ENCODE data around the gene KDM2A.

Gene KDM2A

GRCh38 chr11:67261946-67262681 is 143.1 kb downstream of the KDM2A start:
- H3K9me3 Mint-ChIP-seq, result no peaks in the 10 kb centered on the region
- peaks cover 6% of the 10 kb centered on the region for H3K36me3 Mint-ChIP-seq (ENCODE audit: low read depth)
- H3K27me3 Mint-ChIP-seq (ENCODE audit: low read depth), result no peaks in the 10 kb centered on the region
- peaks cover 55% of the 10 kb centered on the region for H3K4me1 Mint-ChIP-seq (ENCODE audit: low read depth)
- peak overlapping the region; percentile 78 for H3K27ac Mint-ChIP-seq
- peak overlapping the region; percentile 76 for H3K4me3 Mint-ChIP-seq

- Mint-ChIP-seq H3K4me3 (peak overlapping the region; percentile 76), H3K27me3 (ENCODE audit: low read depth) (no peaks in the 10 kb centered on the region), H3K27ac (peak overlapping the region; percentile 78), H3K4me1 (ENCODE audit: low read depth) (peaks cover 56% of the 10 kb centered on the region), H3K36me3 (ENCODE audit: low read depth) (peaks cover 13% of the 10 kb centered on the region), H3K9me3 (no peaks in the 10 kb centered on the region)
Observed at GRCh38 chr11:67262731-67263675, 143.9 kb downstream of the KDM2A start.

GRCh38 chr11:67264260-67264659 is 145.2 kb downstream of the KDM2A start:
- H3K27ac Mint-ChIP-seq, result peak overlapping the region; percentile 88
- peaks cover 61% of the 10 kb centered on the region for H3K4me1 Mint-ChIP-seq (ENCODE audit: low read depth)
- H3K9me3 Mint-ChIP-seq, result no peaks in the 10 kb centered on the region
- peak overlapping the region; percentile 70 for H3K4me3 Mint-ChIP-seq
- H3K36me3 Mint-ChIP-seq (ENCODE audit: low read depth), result peaks cover 22% of the 10 kb centered on the region
- no peaks in the 10 kb centered on the region for H3K27me3 Mint-ChIP-seq (ENCODE audit: low read depth)

GRCh38 chr11:67264877-67265632 is 146.0 kb downstream of the KDM2A start:
- peaks cover 29% of the 10 kb centered on the region for H3K36me3 Mint-ChIP-seq (ENCODE audit: low read depth)
- H3K27me3 Mint-ChIP-seq (ENCODE audit: low read depth), result no peaks in the 10 kb centered on the region
- H3K4me3 Mint-ChIP-seq, result peak overlapping the region; percentile 81
- peaks cover 58% of the 10 kb centered on the region for H3K4me1 Mint-ChIP-seq (ENCODE audit: low read depth)
- H3K27ac Mint-ChIP-seq, result peak overlapping the region; percentile 88
- H3K9me3 Mint-ChIP-seq, result no peaks in the 10 kb centered on the region

GRCh38 chr11:67265633-67266448 is 146.8 kb downstream of the KDM2A start:
- Mint-ChIP-seq H3K9me3 (no peaks in the 10 kb centered on the region), H3K36me3 (ENCODE audit: low read depth) (peaks cover 36% of the 10 kb centered on the region), H3K27me3 (ENCODE audit: low read depth) (no peaks in the 10 kb centered on the region), H3K4me3 (peak overlapping the region; percentile 81), H3K27ac (peak overlapping the region; percentile 76), H3K4me1 (ENCODE audit: low read depth) (peaks cover 64% of the 10 kb centered on the region)

GRCh38 chr11:67266449-67267187 is 147.6 kb downstream of the KDM2A start, which contains the start of gene GRK2:
GRK2 (plus strand) TSS chr11:67266473; CDS start chr11:67266700, 227 bp downstream.
- H3K36me3 Mint-ChIP-seq (ENCODE audit: low read depth), result peaks cover 44% of the 10 kb centered on the region
- H3K4me3 Mint-ChIP-seq, result peak within 1 kb of the TSS; percentile 97
- no peaks in the 10 kb centered on the region for H3K27me3 Mint-ChIP-seq (ENCODE audit: low read depth)

GRCh38 chr11:67267188-67268080 is 148.4 kb downstream of the KDM2A start:
- Mint-ChIP-seq H3K4me3 (peak overlapping the region; percentile 97), H3K27ac (peak overlapping the region; percentile 98), H3K9me3 (no peaks in the 10 kb centered on the region), H3K4me1 (ENCODE audit: low read depth) (peaks cover 70% of the 10 kb centered on the region), H3K36me3 (ENCODE audit: low read depth) (peaks cover 52% of the 10 kb centered on the region), H3K27me3 (ENCODE audit: low read depth) (no peaks in the 10 kb centered on the region)

More at GRCh38 chr11:67266449-67267187, 147.6 kb downstream of the KDM2A start, which contains the start of gene GRK2:
- Mint-ChIP-seq H3K27ac (peak within 1 kb of the TSS; percentile 98), H3K9me3 (no peaks in the 10 kb centered on the region), H3K4me1 (ENCODE audit: low read depth) (peaks cover 67% of the 10 kb centered on the region)

- H3K36me3 Mint-ChIP-seq (ENCODE audit: low read depth), result peaks cover 52% of the 10 kb centered on the region
- H3K27ac Mint-ChIP-seq, result peak overlapping the region; percentile 98
- peak overlapping the region; percentile 97 for H3K4me3 Mint-ChIP-seq
- no peaks in the 10 kb centered on the region for H3K27me3 Mint-ChIP-seq (ENCODE audit: low read depth)
- H3K4me1 Mint-ChIP-seq (ENCODE audit: low read depth), result peaks cover 67% of the 10 kb centered on the region
- no peaks in the 10 kb centered on the region for H3K9me3 Mint-ChIP-seq
Observed at GRCh38 chr11:67268081-67268961, 149.3 kb downstream of the KDM2A start.

- Mint-ChIP-seq H3K4me1 (ENCODE audit: low read depth) (peaks cover 64% of the 10 kb centered on the region), H3K36me3 (ENCODE audit: low read depth) (peaks cover 52% of the 10 kb centered on the region), H3K9me3 (no peaks in the 10 kb centered on the region), H3K27me3 (ENCODE audit: low read depth) (no peaks in the 10 kb centered on the region), H3K27ac (peak overlapping the region; percentile 98), H3K4me3 (peak overlapping the region; percentile 97)
Observed at GRCh38 chr11:67268962-67269268, 149.9 kb downstream of the KDM2A start.

GRCh38 chr11:67269401-67270255 is 150.6 kb downstream of the KDM2A start:
- no peaks in the 10 kb centered on the region for H3K27me3 Mint-ChIP-seq (ENCODE audit: low read depth)
- H3K4me1 Mint-ChIP-seq (ENCODE audit: low read depth), result peaks cover 59% of the 10 kb centered on the region
- H3K9me3 Mint-ChIP-seq, result no peaks in the 10 kb centered on the region
- H3K4me3 Mint-ChIP-seq, result peak overlapping the region; percentile 97
- H3K27ac Mint-ChIP-seq, result peak overlapping the region; percentile 93
- peaks cover 52% of the 10 kb centered on the region for H3K36me3 Mint-ChIP-seq (ENCODE audit: low read depth)
